ENCODE measurements around the gene TRAPPC3. TPM values are rescaled to one million over a fixed set of nuclear protein-coding genes. Genes with fewer than 3 reads are reported as not detected.

The TRAPPC3 gene
- total RNA-seq, 4 donors from 2014 or later = 101 to 156 (median 148) TPM

DNA sequence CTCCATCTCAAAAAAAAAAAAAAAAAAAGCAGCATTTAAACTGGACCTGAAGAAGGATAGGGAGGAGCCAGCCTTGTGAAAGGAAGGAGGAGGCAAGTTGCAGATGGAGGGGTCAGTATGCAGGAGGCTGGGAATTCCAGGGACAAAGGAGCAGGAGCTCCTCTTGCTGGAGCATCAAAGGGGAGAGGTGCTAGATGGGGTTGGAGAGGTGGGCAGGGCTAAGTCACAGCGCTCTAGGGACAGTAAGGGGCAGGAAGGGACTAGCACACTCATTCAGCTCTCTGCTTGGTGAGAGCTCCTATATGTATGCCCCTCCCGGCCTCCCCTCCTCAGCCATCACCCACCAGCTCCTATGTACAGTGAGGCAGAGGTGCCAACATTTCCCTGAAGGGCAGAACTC lies 33.4 kb upstream of the TRAPPC3 start:
- Histone ChIP-seq H3K27me3 (no peaks in the 10 kb centered on the region), H3K4me3 (replicated peaks in 1 of 3) (no peak overlapping the region), H3K9me3 (no peaks in the 10 kb centered on the region), H3K4me1 (peaks cover 10 to 22% of the 10 kb centered on the region in 2 donors), H3K36me3 (peaks cover 31 to 33% of the 10 kb centered on the region in 2 donors), H3K27ac (peak overlapping the region; percentile 87 to 97 (median 87))
- intact Hi-C loops (cut with DNase I) = no loop called here
- whole genome bisulfite sequencing, 2 donors = 43 to 58% methylated on average over 2 of the region's 2 CpGs
- TF ChIP-seq, protein P1, sequence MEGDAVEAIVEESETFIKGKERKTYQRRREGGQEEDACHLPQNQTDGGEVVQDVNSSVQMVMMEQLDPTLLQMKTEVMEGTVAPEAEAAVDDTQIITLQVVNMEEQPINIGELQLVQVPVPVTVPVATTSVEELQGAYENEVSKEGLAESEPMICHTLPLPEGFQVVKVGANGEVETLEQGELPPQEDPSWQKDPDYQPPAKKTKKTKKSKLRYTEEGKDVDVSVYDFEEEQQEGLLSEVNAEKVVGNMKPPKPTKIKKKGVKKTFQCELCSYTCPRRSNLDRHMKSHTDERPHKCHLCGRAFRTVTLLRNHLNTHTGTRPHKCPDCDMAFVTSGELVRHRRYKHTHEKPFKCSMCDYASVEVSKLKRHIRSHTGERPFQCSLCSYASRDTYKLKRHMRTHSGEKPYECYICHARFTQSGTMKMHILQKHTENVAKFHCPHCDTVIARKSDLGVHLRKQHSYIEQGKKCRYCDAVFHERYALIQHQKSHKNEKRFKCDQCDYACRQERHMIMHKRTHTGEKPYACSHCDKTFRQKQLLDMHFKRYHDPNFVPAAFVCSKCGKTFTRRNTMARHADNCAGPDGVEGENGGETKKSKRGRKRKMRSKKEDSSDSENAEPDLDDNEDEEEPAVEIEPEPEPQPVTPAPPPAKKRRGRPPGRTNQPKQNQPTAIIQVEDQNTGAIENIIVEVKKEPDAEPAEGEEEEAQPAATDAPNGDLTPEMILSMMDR (IDR thresholded peaks at IDR 0.05) = no peak
- no peak for TF ChIP-seq POLR2A (IDR thresholded peaks at IDR 0.05)
- DNase-seq = no peak

DNA sequence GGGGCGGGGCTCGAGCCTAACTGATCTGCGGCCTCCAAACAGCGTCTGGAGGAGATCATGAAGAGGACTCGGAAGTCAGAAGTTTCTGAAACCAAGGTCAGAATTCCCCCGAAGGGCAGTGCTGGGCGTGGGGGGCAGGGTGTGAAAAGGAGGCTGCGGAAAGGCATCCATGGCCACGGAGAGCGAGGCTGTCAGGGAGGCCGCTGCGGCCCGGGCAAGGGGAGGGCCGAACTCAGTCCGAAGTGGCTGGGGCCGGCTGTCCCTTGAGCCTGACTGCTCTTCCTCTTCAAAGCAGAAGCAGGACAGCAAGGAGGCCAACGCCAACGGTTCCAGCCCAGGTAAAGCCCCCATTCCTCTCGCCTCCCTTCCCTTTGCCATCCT lies 29.9 kb upstream of the TRAPPC3 start:
- WGBS, 2 donors = 89 to 93% methylated on average over 19 of the region's 19 CpGs
- TF ChIP-seq POLR2A (IDR thresholded peaks at IDR 0.05) = no peak
- TF ChIP-seq, protein P1 (IDR thresholded peaks at IDR 0.05) = no peak
- Histone ChIP-seq H3K4me3 (replicated peaks in 1 of 3) (no peak overlapping the region), H3K9me3 (no peaks in the 10 kb centered on the region), H3K27ac (no peak overlapping the region), H3K4me1 (peaks cover 21 to 36% of the 10 kb centered on the region in 2 donors), H3K36me3 (peaks cover 57 to 63% of the 10 kb centered on the region in 2 donors), H3K27me3 (no peaks in the 10 kb centered on the region)
- DNase-seq = no peak
- intact Hi-C loops (cut with DNase I) = no loop called here

DNA sequence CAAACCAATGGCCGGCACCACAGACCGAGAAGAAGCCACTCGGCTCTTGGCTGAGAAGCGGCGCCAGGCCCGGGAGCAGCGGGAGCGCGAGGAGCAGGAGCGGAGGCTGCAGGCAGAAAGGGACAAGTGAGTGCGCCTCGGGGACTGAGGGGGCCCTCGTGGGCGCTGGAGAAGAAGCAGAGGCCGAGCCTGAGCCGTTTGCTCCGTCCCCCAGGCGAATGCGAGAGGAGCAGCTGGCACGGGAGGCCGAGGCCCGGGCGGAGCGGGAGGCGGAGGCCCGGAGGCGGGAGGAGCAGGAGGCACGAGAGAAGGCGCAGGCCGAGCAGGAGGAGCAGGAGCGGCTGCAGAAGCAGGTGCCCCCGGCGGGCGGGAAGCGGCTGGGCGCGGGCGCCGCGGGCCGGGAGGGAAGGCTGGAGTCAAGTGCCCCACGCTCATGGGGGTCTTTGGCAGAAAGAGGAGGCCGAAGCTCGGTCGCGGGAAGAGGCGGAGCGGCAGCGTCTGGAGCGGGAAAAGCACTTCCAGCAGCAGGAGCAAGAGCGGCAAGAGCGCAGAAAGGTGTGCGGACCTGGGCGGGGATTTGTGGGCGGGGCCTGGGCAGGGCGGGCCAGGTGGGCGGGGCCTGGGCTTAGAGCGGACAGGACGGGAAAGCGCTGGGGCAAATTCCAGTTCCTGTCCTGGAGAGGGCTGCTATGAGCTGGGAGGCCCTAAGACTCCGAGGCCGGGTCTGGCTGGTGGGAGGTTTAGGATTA lies 29.4 kb upstream of the TRAPPC3 start:
- Histone ChIP-seq H3K36me3 (peaks cover 62 to 68% of the 10 kb centered on the region in 2 donors), H3K27ac (no peak overlapping the region), H3K4me1 (peaks cover 25 to 32% of the 10 kb centered on the region in 2 donors), H3K4me3 (replicated peaks in 1 of 3) (no peak overlapping the region), H3K27me3 (no peaks in the 10 kb centered on the region), H3K9me3 (no peaks in the 10 kb centered on the region)
- no peak for DNase-seq
- WGBS, 2 donors = 85 to 90% methylated on average over 62 of the region's 62 CpGs
- TF ChIP-seq POLR2A (IDR thresholded peaks at IDR 0.05) = no peak
- TF ChIP-seq, protein P1 (IDR thresholded peaks at IDR 0.05) = no peak
- intact Hi-C loops (cut with DNase I) = no loop called here

DNA sequence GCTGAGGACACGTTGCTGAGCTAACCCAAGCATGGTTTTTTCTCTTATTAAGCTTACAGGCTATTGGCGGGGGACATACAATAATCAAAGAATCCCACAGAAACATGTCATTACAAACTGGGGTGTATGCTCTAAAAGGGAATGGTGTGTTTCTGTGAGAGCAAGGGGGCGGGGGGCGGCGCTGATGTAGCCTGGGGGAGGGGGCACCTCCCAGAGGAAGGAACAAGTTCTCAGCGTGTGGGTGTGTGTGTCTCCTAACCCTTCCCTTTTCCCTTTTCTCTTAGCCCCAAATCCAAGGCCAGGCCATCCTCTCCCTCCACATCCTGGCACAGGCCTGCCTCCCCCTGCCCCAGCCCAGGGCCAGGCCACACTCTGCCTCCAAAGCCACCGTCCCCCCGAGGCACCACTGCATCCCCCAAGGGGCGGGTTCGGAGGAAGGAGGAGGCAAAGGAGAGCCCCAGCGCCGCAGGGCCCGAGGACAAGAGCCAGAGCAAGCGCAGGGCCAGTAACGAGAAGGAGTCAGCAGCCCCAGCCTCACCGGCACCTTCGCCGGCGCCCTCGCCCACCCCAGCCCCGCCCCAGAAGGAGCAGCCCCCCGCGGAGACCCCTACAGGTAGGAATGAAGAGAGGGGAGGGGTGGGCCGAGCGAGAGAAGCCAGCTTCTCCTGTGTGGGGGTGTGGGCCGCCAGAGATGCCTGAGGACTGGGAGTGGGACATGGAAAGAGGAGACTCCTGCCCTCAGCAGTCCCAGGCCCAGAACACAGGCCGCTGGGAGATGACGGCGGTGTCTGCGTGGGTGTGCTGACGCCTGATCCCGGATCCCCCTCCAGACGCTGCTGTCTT lies 28.5 kb upstream of the TRAPPC3 start:
- no peak for DNase-seq
- no peak overlapping the region for H3K27ac ChIP-seq
- intact Hi-C loops (cut with DNase I) = no loop called here
- no peaks in the 10 kb centered on the region for H3K9me3 ChIP-seq
- WGBS, 2 donors = 85 to 86% methylated on average over 31 to 33 of the region's 33 CpGs
- H3K4me1 ChIP-seq = peaks cover 20 to 25% of the 10 kb centered on the region in 2 donors
- no peak for TF ChIP-seq POLR2A (IDR thresholded peaks at IDR 0.05)
- no peaks in the 10 kb centered on the region for H3K27me3 ChIP-seq
- no peak overlapping the region for H3K4me3 ChIP-seq (replicated peaks in 1 of 3)
- H3K36me3 ChIP-seq = peaks cover 69 to 77% of the 10 kb centered on the region in 2 donors

DNA sequence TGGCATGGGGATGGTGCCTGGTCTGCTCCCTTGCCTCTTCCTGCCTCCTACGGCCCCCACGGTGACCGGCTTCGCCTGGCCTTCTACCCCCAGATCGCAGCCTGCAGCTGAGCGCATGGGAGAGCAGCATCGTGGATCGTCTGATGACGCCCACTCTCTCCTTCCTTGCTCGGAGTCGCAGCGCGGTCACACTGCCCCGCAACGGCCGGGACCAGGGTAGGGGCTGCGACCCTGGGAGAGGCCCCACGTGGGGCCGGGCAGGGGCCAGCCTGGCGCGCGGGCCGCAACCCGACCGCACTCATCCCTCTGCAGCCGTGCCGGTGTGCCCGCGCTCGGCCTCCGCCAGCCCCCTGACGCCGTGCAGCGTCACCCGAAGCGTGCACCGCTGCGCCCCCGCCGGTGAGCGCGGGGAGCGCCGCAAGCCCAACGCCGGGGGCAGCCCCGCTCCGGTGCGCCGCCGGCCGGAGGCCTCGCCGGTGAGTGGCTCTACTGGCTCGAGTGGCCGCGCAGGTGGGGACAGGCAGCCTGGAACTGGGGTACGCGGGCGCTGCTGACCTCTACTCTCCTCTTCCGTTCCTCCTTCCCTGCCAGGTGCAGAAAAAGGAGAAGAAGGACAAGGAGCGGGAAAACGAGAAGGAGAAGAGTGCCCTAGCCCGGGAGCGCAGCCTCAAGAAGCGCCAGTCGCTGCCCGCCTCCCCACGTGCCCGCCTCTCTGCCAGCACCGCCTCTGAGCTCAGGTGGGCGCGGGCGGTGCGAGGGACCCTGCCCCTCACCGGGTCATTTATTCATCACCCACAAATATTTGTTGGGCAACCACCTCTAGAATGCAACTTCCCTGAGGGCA lies 27.0 kb upstream of the TRAPPC3 start:
- no peak for DNase-seq
- TF ChIP-seq, protein P1 (IDR thresholded peaks at IDR 0.05) = no peak
- TF ChIP-seq POLR2A (IDR thresholded peaks at IDR 0.05) = no peak
- Histone ChIP-seq H3K27me3 (no peaks in the 10 kb centered on the region), H3K36me3 (peaks cover 84 to 90% of the 10 kb centered on the region in 2 donors), H3K9me3 (no peaks in the 10 kb centered on the region), H3K27ac (no peak overlapping the region), H3K4me1 (peaks cover 18 to 22% of the 10 kb centered on the region in 2 donors), H3K4me3 (replicated peaks in 1 of 3) (no peak overlapping the region)
- 87 to 90% methylated on average over 47 to 54 of the region's 76 CpGs for WGBS, 2 donors
- intact Hi-C loops (cut with DNase I) = no loop called here
